B cell (primary cell): ENCODE results near the gene PTPRM. TPM values are rescaled to one million over a fixed set of nuclear protein-coding genes. Genes with fewer than 3 reads are reported as not detected.

Source experiments
- ATAC-seq: fragments of 200-7000 bp; cut with Tn5 transposase; one replicate; pipeline ENCODE4 v1.10.0; 2021; ENCODE audit warnings: low read depth, mild to moderate bottlenecking, moderate number of reproducible peaks, moderate library complexity
- CTCF ChIA-PET: fragments of 350-600 bp; sonication (Branson Sonifier 250); formaldehyde crosslinking; loops from one replicate; lab custom pipeline; 2021; ENCODE audit warnings: antibody characterized with exemption, inconsistent platforms; lab: Charles Lee
- POLR2A ChIA-PET: fragments of 350-600 bp; sonication (Branson Sonifier 250); formaldehyde crosslinking; loops from one replicate; lab custom pipeline; 2021; ENCODE audit warnings: antibody characterized with exemption; lab: Charles Lee
- DNase-seq: peaks from one replicate; pipeline ENCODE4 v3.0.0; 2013
- H2AFZ ChIP-seq: 2 replicates; pipeline ENCODE4 v1.6.1; 2012; ENCODE audit warnings: mild to moderate bottlenecking, low read depth, low read length; ENCODE audit not compliant: insufficient read depth, poor library complexity, severe bottlenecking
- H3K27ac ChIP-seq, 2 donors: 1 replicate in 1 of 2; 2 replicates in 1 of 2; pipeline ENCODE4 v1.5.1; 2012 to 2013; ENCODE audit warnings: low read length in 2 of 2, mild to moderate bottlenecking in 2 of 2, moderate library complexity in 1 of 2
- H3K27me3 ChIP-seq, 4 experiments: fragments of 200-600 bp in 1 of 4; sonication (generic) in 1 of 4; replicated peaks in 1 of 4; 1 replicate in 2 of 4; 2 replicates in 2 of 4; pipeline versions ENCODE4 v1.6.1 to v1.7.0; 2013 to 2016; ENCODE audit warnings: low read length in 3 of 4, mild to moderate bottlenecking in 2 of 4, mixed read lengths in 1 of 4, moderate library complexity in 1 of 4; ENCODE audit not compliant: insufficient read depth in 4 of 4, control insufficient read depth in 3 of 4; ENCODE audit errors: control extremely low read depth in 1 of 4
- H3K36me3 ChIP-seq, 2 experiments: replicated peaks in 1 of 2; 1 replicate in 1 of 2; 2 replicates in 1 of 2; pipeline versions ENCODE4 v1.6.1 to v1.7.1; 2013; ENCODE audit warnings: low read length in 1 of 2; ENCODE audit not compliant: insufficient read depth in 2 of 2, control insufficient read depth in 1 of 2; ENCODE audit errors: control extremely low read depth in 1 of 2, extremely low read depth in 1 of 2
- H3K4me1 ChIP-seq, 2 donors: fragments of 200-600 bp in 1 of 2; sonication (generic) in 1 of 2; 1 replicate in 1 of 2; 2 replicates in 1 of 2; pipeline versions ENCODE4 v1.5.1 to v1.6.1; 2013 to 2017; ENCODE audit warnings: low read length in 2 of 2; ENCODE audit not compliant: control insufficient read depth in 2 of 2, insufficient read depth in 2 of 2
- H3K4me2 ChIP-seq: replicated peaks from 2 replicates; pipeline ENCODE3; 2012; ENCODE audit warnings: mild to moderate bottlenecking, low read depth, low read length; ENCODE audit not compliant: poor library complexity, severe bottlenecking
- H3K4me3 ChIP-seq, 5 experiments: fragments of 200-600 bp in 1 of 5; sonication (generic) in 1 of 5; 1 replicate in 3 of 5; 2 replicates in 2 of 5; pipeline versions ENCODE4 v1.5.1 to v1.7.0; 2011 to 2016; ENCODE audit warnings: low read length in 4 of 5, mild to moderate bottlenecking in 4 of 5, low read depth in 2 of 5, control low read depth in 1 of 5, moderate library complexity in 1 of 5; ENCODE audit not compliant: insufficient read depth in 1 of 5; ENCODE audit errors: control extremely low read depth in 1 of 5, extremely low read depth in 1 of 5
- H3K79me2 ChIP-seq: fragments of 200-600 bp; sonication (generic); one replicate; pipeline ENCODE4 v1.6.0; 2016; ENCODE audit warnings: low read length; ENCODE audit not compliant: control insufficient read depth, insufficient read depth
- H3K9ac ChIP-seq: fragments of 200-600 bp; sonication (generic); 2 replicates; pipeline ENCODE4 v1.6.1; 2017; ENCODE audit warnings: mild to moderate bottlenecking, low read length, moderate library complexity
- H3K9me3 ChIP-seq, 3 donors: one replicate each; pipeline versions ENCODE4 v1.6.1 to v1.7.1; 2013; ENCODE audit warnings: low read length in 2 of 3; ENCODE audit not compliant: control insufficient read depth in 2 of 3, insufficient read depth in 1 of 3; ENCODE audit errors: control extremely low read depth in 1 of 3
- H4K20me1 ChIP-seq: 2 replicates; pipeline ENCODE4 v1.6.0; 2012; ENCODE audit warnings: mild to moderate bottlenecking, low read length; ENCODE audit not compliant: insufficient read depth, control insufficient read depth, poor library complexity, severe bottlenecking
- H3K27ac Mint-ChIP-seq: one replicate; pipeline ENCODE4 v1.8.0; 2021; ENCODE audit warnings: mixed read lengths
- H3K27me3 Mint-ChIP-seq: one replicate; pipeline ENCODE4 v1.8.0; 2021; ENCODE audit warnings: mixed read lengths
- H3K4me1 Mint-ChIP-seq: one replicate; pipeline ENCODE4 v1.8.0; 2021; ENCODE audit warnings: mixed read lengths
- H3K4me3 Mint-ChIP-seq: one replicate; pipeline ENCODE4 v1.8.0; 2021; ENCODE audit warnings: mixed read lengths
- H3K9me3 Mint-ChIP-seq: one replicate; pipeline ENCODE4 v1.8.0; 2022; ENCODE audit warnings: mixed read lengths; ENCODE audit not compliant: insufficient read depth
- EZH2 ChIP-seq: IDR thresholded peaks from 2 replicates; pipeline ENCODE4 v1.6.1; 2012; ENCODE audit warnings: borderline replicate concordance, low read depth, mild to moderate bottlenecking, moderate library complexity, low read length; ENCODE audit not compliant: insufficient read depth, poor library complexity, severe bottlenecking
- WGBS: methylation state at CpG from one replicate; pipeline ENCODE4 v1.1.5; 2013; ENCODE audit warnings: missing lambda C conversion rate; ENCODE audit not compliant: insufficient coverage; 5-methylcytosine and 5-hydroxymethylcytosine counted together
- intact Hi-C: fragments of 100-400 bp; cut with micrococcal nuclease; formaldehyde crosslinking; loops from one replicate; pipeline ENCODE4 v1.10.0; 2022
- polyA plus RNA-seq: library from polyadenylated mRNA; depleted of rRNA; stranded (reverse); fragments of >200 nt; gene quantifications from 2 replicates; pipeline ENCODE4 v1.2.3, GENCODE V29; 2012
- total RNA-seq, 2 donors: library from RNA; stranded (reverse); fragments of 120-200 nt in 1 of 2; gene quantifications; 1 replicate in 1 of 2; 2 replicates in 1 of 2; pipeline versions ENCODE4 v1.2.3 to v1.2.4, GENCODE V29; 2013 to 2022
- TF ChIP-seq, protein P1 (sequence below): fragments of 200-600 bp; IDR thresholded peaks from one replicate; pipeline ENCODE4 v1.8.0; 2022; ENCODE audit warnings: antibody characterized with exemption, mild to moderate bottlenecking

The PTPRM gene
- total and polyA plus RNA-seq, 2 donors (not counting 1 experiment from before 2014, with no cell fraction given): 0.20 to 0.89 TPM

DNA sequence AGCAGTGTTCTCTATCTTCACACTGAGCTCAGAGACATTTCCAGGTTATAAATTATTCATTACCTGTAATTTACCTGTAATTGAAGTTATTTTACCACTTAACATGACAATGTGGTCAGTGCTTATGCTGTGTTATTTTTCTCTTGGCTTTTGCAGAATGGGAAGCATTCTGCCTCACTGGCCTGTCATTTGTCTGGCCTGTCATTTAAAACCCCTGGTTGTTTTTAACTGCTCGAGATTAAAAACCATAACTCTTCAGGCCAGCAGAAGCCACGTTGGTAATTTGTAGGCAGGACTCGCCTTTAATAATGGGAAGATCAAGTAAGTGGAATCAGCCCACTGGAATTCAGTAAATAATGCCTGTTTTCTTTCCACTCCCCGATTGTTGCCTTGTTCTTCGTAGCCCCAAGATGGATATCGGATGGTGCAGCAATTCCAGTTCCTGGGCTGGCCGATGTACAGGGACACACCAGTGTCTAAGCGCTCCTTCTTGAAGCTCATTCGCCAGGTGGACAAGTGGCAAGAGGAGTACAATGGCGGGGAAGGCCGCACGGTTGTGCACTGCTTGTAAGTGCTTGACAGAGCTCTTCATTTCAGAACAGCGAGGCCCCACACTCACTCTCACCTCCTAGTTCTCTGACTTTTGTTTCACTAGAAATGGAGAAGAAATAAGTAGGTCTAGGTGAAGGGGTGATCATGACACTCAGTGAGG lies 819.7 kb downstream of the PTPRM start:
- Histone ChIP-seq H3K9me3 (no peaks in the 10 kb centered on the region), H3K79me2 (no peaks in the 10 kb centered on the region), H2AFZ (no peak overlapping the region), H3K36me3 (no peaks in the 10 kb centered on the region), H3K27me3 (no peaks in the 10 kb centered on the region), H4K20me1 (no peaks in the 10 kb centered on the region), H3K4me1 (no peaks in the 10 kb centered on the region), H3K27ac (no peak overlapping the region), H3K4me2 (no peak overlapping the region), H3K4me3 (no peak overlapping the region), H3K9ac (no peak overlapping the region)
- intact Hi-C loops: no loop called here
- H3K4me3 Mint-ChIP-seq: no peak overlapping the region
- H3K27ac Mint-ChIP-seq: no peak overlapping the region
- no peak for ATAC-seq
- ChIA-PET CTCF (no interaction called here), POLR2A (no interaction called here)
- no peaks in the 10 kb centered on the region for H3K9me3 Mint-ChIP-seq
- H3K27me3 Mint-ChIP-seq: peaks cover 10% of the 10 kb centered on the region
- no peak for DNase-seq
- no peaks in the 10 kb centered on the region for H3K4me1 Mint-ChIP-seq
- 87% methylated on average over 9 of the region's 13 CpGs for WGBS
- TF ChIP-seq, protein P1, sequence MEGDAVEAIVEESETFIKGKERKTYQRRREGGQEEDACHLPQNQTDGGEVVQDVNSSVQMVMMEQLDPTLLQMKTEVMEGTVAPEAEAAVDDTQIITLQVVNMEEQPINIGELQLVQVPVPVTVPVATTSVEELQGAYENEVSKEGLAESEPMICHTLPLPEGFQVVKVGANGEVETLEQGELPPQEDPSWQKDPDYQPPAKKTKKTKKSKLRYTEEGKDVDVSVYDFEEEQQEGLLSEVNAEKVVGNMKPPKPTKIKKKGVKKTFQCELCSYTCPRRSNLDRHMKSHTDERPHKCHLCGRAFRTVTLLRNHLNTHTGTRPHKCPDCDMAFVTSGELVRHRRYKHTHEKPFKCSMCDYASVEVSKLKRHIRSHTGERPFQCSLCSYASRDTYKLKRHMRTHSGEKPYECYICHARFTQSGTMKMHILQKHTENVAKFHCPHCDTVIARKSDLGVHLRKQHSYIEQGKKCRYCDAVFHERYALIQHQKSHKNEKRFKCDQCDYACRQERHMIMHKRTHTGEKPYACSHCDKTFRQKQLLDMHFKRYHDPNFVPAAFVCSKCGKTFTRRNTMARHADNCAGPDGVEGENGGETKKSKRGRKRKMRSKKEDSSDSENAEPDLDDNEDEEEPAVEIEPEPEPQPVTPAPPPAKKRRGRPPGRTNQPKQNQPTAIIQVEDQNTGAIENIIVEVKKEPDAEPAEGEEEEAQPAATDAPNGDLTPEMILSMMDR: no peak
- no peak for TF ChIP-seq EZH2
